H1 (cell line): ENCODE results near the gene PTPRD.

Experiments
- CBX8 ChIP-seq: fragments of 300-800, 300-1000 bp; sonication (generic); IDR thresholded peaks from 2 replicates; pipeline ENCODE4 v1.7.1; 2016; ENCODE audit warnings: low read depth, low read length, borderline replicate concordance
- HDAC2 ChIP-seq, 2 experiments: fragments of 300-600 bp in 1 of 2; sonication (generic) in 1 of 2; IDR thresholded peaks; 2 replicates each; pipeline ENCODE4 v1.6.1; 2011 to 2012; ENCODE audit warnings: low read depth in 2 of 2, low read length in 2 of 2, mild to moderate bottlenecking in 2 of 2, moderate library complexity in 2 of 2, borderline replicate concordance in 1 of 2, inconsistent platforms in 1 of 2
- KDM1A ChIP-seq: fragments of 200-600, 300-600 bp; sonication (generic); IDR thresholded peaks from 2 replicates; pipeline ENCODE4 v1.7.1; 2016; ENCODE audit warnings: mild to moderate bottlenecking, low read length, borderline replicate concordance
- POLR2A ChIP-seq, 2 experiments: IDR thresholded peaks; 1 replicate in 1 of 2; 2 replicates in 1 of 2; pipeline ENCODE4 v1.6.1; 2011; ENCODE audit warnings: low read depth in 2 of 2, low read length in 2 of 2, mild to moderate bottlenecking in 2 of 2; ENCODE audit errors: control extremely low read depth in 1 of 2
- POLR2AphosphoS5 ChIP-seq: IDR thresholded peaks from 2 replicates; pipeline ENCODE4 v1.6.1; 2011; ENCODE audit warnings: low read depth, low read length
- RNF2 ChIP-seq: fragments of 200-900, 300-1000 bp; sonication (generic); IDR thresholded peaks from 2 replicates; pipeline ENCODE4 v1.7.1; 2016; ENCODE audit warnings: borderline replicate concordance, low read depth, mild to moderate bottlenecking, antibody characterized with exemption, low read length; ENCODE audit not compliant: poor library complexity, severe bottlenecking; ENCODE audit errors: missing control alignments
- SAP30 ChIP-seq: fragments of 300-600 bp; sonication (generic); IDR thresholded peaks from 2 replicates; pipeline ENCODE4 v1.7.1; 2012; ENCODE audit warnings: low read length, moderate library complexity, mild to moderate bottlenecking, inconsistent platforms; ENCODE audit not compliant: insufficient read depth, insufficient replicate concordance
- TAF1 ChIP-seq: IDR thresholded peaks from 2 replicates; pipeline ENCODE4 v1.6.1; 2011; ENCODE audit warnings: mild to moderate bottlenecking, low read depth, low read length

- TF ChIP-seq POLR2AphosphoS5 (no peak), TAF1 (no peak), KDM1A (no peak), POLR2A (IDR thresholded peaks at IDR 0.05; ENCODE audit: control extremely low read depth in 1 of 2, low read depth in 2 of 2, low read length in 2 of 2) (no peak), HDAC2 (IDR thresholded peaks at IDR 0.05; ENCODE audit: borderline replicate concordance in 1 of 2, low read depth in 2 of 2, low read length in 2 of 2) (no peak), SAP30 (no peak), RNF2 (no peak), CBX8 (no peak)
Observed at GRCh38 chr9:8772302-8772701, 1840.5 kb downstream of the PTPRD start.
